WERI-Rb-1 (cell line): ENCODE data around the gene KIF5C.

Source experiments
- DNase-seq: peaks from one replicate; pipeline ENCODE4 v3.0.0-alpha.2; 2020
- H3K27ac ChIP-seq: fragments of 250-450 bp; sonication (Bioruptor Pico); 2 replicates; pipeline ENCODE4 v1.5.1; 2020; ENCODE audit warnings: mild to moderate bottlenecking, moderate library complexity
- H3K27me3 ChIP-seq: fragments of 250-450 bp; sonication (Bioruptor Pico); 2 replicates; pipeline ENCODE4 v1.5.1; 2021; ENCODE audit warnings: mild to moderate bottlenecking, low read depth, moderate library complexity; ENCODE audit not compliant: insufficient read depth, severe bottlenecking
- H3K36me3 ChIP-seq: fragments of 250-450 bp; sonication (Bioruptor Pico); 2 replicates; pipeline ENCODE4 v1.5.1; 2020; ENCODE audit warnings: mild to moderate bottlenecking, moderate library complexity
- H3K4me3 ChIP-seq: 2 replicates; pipeline ENCODE4 v1.5.1; 2011; ENCODE audit warnings: low read depth, mild to moderate bottlenecking, control low read depth, low read length
- H3K9me3 ChIP-seq: fragments of 250-450 bp; sonication (Bioruptor Pico); 2 replicates; pipeline ENCODE4 v1.5.1; 2021; ENCODE audit warnings: mild to moderate bottlenecking, moderate library complexity; ENCODE audit not compliant: severe bottlenecking
- CTCF ChIP-seq: IDR thresholded peaks from 2 replicates; pipeline ENCODE4 v1.5.1; 2011; ENCODE audit warnings: low read depth, mild to moderate bottlenecking, control low read depth, inconsistent platforms, low read length

Gene KIF5C

GRCh38 chr2:149036507-149037293 lies 161.7 kb downstream of the KIF5C start:
- H3K36me3 ChIP-seq, result no peaks in the 10 kb centered on the region

GRCh38 chr2:149037851-149038250 lies 162.8 kb downstream of the KIF5C start:
- H3K27ac ChIP-seq, result no peak overlapping the region
- H3K9me3 ChIP-seq, result no peaks in the 10 kb centered on the region
- peak; percentile 30; the same call in 1 of the 2 replicates for TF ChIP-seq CTCF
- peak; percentile 17 for DNase-seq
- no peaks in the 10 kb centered on the region for H3K36me3 ChIP-seq
- H3K4me3 ChIP-seq, result no peak overlapping the region
- peaks cover 40% of the 10 kb centered on the region for H3K27me3 ChIP-seq

More at GRCh38 chr2:149036507-149037293, 161.7 kb downstream of the KIF5C start:
- no peak for TF ChIP-seq CTCF
- H3K9me3 ChIP-seq, result no peaks in the 10 kb centered on the region
- H3K27me3 ChIP-seq, result peaks cover 40% of the 10 kb centered on the region
- DNase-seq, result no peak
- H3K27ac ChIP-seq, result no peak overlapping the region
- no peak overlapping the region for H3K4me3 ChIP-seq

- Histone ChIP-seq H3K27me3 (peaks cover 45% of the 10 kb centered on the region), H3K4me3 (peak within 1 kb of the TSS; percentile 22; the same call in 1 of the 2 replicates), H3K27ac (no peak within 1 kb of the TSS), H3K9me3 (no peaks in the 10 kb centered on the region), H3K36me3 (no peaks in the 10 kb centered on the region)
- TF ChIP-seq CTCF, result peak; percentile 22; the same call in 1 of the 2 replicates
- DNase-seq, result peak; percentile 19
Measured at GRCh38 chr2:149038442-149039212, 163.6 kb downstream of the KIF5C start, which contains the start of gene LYPD6B. Gene LYPD6B, plus strand, starts transcription at chr2:149038699. Its CDS starts 92,250 bp downstream, at chr2:149130949.

GRCh38 chr2:149039213-149039724 lies 164.2 kb downstream of the KIF5C start:
- H3K27ac ChIP-seq, result no peak overlapping the region
- H3K27me3 ChIP-seq, result peaks cover 49% of the 10 kb centered on the region
- no peak for DNase-seq
- no peaks in the 10 kb centered on the region for H3K9me3 ChIP-seq
- no peak overlapping the region; the same call in 1 of the 2 replicates for H3K4me3 ChIP-seq
- TF ChIP-seq CTCF, result no peak
- no peaks in the 10 kb centered on the region for H3K36me3 ChIP-seq

GRCh38 chr2:149040451-149040850 lies 165.4 kb downstream of the KIF5C start:
- H3K36me3 ChIP-seq, result no peaks in the 10 kb centered on the region
- no peaks in the 10 kb centered on the region for H3K9me3 ChIP-seq
- H3K4me3 ChIP-seq, result no peak overlapping the region
- TF ChIP-seq CTCF, result peak; percentile 57
- H3K27ac ChIP-seq, result no peak overlapping the region
- peaks cover 46% of the 10 kb centered on the region for H3K27me3 ChIP-seq
- DNase-seq, result peak; percentile 49
